ENCODE data around the gene ADM.
"Not testable (repeated sequence)": the region's sequence is repeated elsewhere in the genome, so short reads cannot be mapped to it uniquely, and the experiment has no call there.

ADM gene

GRCh38 chr11:10304495-10305261 is at the start of gene ADM:
TSS of gene ADM (plus strand) at chr11:10305073. CDS start at chr11:10305701, 628 bp downstream.
- DNase-seq, result peak; percentile 68

- DNase-seq, result no peak
Measured at GRCh38 chr11:10255388-10256125, 49.3 kb upstream of the ADM start.

- DNase-seq, result no peak
Measured at GRCh38 chr11:10257478-10257877, 47.4 kb upstream of the ADM start.

GRCh38 chr11:10261821-10262220 is 43.1 kb upstream of the ADM start:
- no peak for DNase-seq

GRCh38 chr11:10263929-10264328 is 40.9 kb upstream of the ADM start:
- no peak for DNase-seq

DNA sequence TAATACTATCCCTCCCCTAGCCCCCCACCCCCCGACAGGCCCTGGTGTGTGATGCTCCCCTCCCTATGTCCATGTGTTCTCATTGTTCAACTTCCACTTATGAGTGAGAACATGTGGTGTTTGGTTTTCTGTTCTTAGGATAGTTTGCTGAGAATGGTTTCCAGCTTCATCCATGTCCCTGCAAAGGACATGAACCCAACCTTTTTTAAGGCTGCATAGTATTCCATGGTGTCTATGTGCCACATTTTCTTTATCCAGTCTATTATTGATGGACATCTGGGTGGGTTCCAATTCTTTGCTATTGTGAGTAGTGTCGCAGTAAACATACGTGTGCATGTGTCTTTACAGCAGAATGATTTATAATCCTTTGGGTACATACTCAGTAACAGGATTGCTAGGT is 40.2 kb upstream of the ADM start:
- not testable (repeated sequence) for DNase-seq

DNA sequence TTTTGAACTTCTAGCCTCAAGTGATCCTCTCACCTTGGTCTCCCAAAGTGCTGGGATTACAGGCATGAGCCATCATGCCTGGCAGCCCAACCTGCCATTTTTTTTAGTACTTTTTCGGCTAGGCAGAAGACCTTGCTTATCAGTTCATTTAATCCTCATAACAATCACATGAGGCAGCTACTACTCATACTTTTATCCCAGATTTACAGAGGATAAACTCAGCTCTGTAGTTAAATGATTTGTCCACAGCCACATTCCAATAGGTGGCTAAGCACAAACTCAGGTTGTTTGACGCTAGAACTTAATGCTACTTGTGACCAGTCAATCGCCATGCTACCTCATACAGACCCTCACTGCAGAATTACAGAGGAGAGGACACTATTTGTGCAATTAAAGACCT is 38.9 kb upstream of the ADM start:
- no peak for DNase-seq

GRCh38 chr11:10267821-10268220 is 37.1 kb upstream of the ADM start:
- DNase-seq, result no peak

- no peak for DNase-seq
Measured at GRCh38 chr11:10268746-10269488, 36.0 kb upstream of the ADM start.

DNA sequence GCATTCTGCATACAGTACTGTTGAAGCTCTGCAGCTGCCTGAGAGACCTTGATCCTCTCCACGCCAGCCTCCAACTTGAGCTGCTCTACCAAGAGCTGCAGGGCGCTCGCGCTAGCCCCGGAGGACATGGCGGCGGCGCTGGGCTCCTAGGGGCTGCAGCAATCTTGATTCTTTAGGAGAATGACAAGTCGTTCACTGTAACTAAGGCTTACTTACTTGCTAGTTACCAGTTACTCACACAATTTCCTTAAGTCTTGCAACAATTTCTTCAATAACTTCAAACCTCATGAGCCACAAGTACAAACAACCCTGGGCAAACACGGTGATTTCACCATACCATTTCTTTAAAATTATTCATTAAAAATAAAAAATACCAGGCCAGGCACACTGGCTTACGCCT is 32.7 kb upstream of the ADM start:
- DNase-seq, result no peak

- no peak for DNase-seq
Measured at GRCh38 chr11:10273738-10274137, 31.1 kb upstream of the ADM start.

- DNase-seq, result no peak
Measured at GRCh38 chr11:10274726-10275125, 30.1 kb upstream of the ADM start.

GRCh38 chr11:10275714-10276113 is 29.2 kb upstream of the ADM start:
- DNase-seq, result no peak

DNA sequence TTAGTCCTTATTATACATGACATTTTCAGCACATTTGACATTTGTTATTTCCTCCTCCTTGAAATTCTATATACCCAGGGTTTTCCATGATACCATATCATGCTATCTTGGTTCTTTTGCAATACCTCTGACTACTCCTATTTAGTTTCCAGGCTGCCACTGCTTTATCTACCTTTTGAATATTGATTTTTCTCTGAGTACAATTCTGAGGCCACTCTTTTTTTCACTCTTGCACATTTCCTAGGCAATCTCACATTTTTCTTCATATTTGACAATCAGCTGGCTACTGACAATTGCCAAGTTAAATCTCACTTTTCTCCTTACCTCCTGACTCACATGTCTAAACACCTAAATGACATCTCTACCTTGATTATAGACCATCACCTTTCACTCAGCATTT is 22.8 kb upstream of the ADM start:
- no peak for DNase-seq

DNA sequence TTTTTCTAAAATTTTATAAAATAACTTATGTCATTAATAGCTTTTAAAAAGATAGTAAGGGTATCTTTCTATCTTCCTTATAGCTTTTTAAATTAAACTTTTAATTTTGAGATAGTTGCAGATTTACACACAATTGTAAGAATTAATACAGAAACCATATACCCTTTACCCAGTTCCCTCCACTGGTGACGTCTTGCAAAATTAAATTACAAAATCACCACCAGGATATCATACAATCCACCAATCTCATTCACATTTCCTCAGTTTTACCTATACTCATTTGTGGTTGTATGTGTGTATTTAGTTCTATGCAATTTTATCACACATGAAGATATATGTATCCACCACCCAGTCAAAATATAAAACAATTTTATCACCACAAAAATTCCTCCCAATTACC is 20.9 kb upstream of the ADM start:
- no peak for DNase-seq

- no peak for DNase-seq
Measured at GRCh38 chr11:10285148-10285802, 19.6 kb upstream of the ADM start.

DNA sequence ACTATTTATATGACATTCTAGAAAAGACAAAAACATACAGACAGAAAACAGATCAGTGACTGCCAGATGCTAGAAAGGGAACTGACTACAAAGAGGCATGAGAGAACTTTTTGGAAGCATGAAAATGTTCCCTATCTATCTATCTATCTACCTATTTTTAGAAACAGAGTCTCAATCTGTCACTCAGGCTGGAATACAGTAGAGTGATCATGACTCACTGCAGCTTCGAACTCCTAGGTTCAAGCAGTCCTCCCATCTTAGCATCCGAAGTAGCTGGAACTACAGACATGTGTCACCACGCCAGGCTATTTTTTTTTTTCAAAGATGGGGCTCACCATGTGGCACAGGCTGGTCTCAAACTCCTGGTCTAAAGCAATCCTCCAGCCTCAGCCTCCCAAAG is 17.7 kb upstream of the ADM start:
- no peak for DNase-seq

DNA sequence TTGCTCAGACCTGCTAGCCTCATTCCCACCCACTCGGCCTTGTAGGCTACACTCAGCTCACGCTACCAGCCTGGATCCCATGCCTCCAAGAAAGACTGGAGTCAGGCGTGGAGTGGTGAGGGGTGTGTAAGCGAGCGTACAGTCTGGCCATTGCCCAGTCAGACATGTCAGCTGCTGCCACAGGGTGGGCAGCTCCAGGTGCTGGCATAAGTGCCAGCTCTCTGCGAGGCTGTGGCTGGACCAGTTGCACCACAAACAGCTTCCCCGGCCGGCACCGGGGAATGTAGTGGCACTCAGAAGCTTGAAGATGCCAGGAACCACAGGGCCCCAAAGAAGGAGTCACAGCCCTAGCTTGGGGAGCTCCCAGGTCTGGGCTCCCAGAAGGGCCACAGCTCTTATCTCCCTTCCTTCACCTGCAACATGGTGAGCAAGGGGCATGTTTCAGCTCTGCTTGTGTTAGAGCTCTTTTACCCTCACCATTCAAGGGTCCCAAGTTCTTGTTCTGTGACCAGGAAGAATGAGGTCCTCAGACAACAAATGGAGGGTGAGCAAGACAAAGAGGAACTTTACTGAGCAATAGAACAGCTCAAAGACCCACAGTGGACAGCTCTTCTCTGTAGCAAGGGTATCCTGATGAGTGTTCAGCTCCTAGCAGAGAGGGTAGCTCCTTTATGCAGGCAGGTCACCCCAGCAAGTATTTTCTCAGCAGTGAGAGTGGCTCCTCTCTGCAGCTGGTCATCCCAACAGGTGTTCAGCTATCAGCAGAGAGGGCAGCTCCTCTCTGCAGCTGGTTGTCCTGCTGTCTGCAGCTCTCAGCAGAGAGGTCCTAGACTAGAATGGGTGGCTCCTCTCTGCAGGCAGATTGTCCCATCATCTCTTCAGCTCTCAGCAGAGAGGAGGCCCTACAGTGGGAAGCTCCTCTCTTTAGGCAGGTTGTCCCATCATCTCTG is 16.8 kb upstream of the ADM start:
- no peak for DNase-seq

- no peak for DNase-seq
Measured at GRCh38 chr11:10288881-10289764, 15.8 kb upstream of the ADM start.

DNA sequence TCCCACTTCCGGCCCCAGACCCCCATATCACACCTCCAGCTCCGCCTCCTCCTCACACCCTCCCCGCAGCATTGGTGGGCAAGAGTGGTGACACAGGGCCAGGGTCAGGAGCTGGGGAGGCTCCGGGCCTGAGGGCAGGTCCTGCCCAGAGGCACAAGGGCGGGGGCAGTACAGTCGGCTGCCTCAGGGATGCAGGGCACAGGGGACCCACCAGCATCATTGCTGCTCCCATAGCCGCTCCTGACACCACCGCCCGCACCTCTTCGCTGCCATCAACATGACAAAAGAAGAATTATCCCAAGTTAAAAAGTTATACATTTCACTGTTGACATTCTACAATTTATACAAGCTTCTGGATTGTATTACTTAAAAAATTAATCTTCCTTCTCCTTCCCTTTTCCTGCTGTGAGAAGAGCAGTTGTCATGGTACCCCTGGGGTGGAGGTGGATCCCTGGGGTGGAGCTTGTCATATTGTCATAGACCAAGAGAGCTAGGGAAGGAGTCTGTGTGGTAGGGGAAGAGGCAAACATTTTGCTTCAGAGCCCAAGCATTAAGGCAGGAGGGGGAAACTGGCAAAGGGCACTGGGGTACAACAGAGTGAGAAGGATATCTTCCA is 15.0 kb upstream of the ADM start:
- DNase-seq, result no peak

All from NCI-H1092 treated with DMSO at 0.1 percent for 48 hours (cell line).